HG03135 (cell line): Measurements from ENCODE around the gene CEP170B.
A peak's percentile ranks its signal among the peaks of the same experiment; 100 is the strongest.
"Not testable (repeated sequence)": the region's sequence is repeated elsewhere in the genome, so short reads cannot be mapped to it uniquely, and the experiment has no call there.

Source experiments
- ATAC-seq: cut with Tn5 transposase; IDR thresholded peaks from one replicate; pipeline ENCODE4 v1.9.1; 2021; ENCODE audit warnings: mild to moderate bottlenecking, moderate library complexity; ENCODE audit not compliant: unreplicated experiment

CEP170B gene

GRCh38 chr14:104843442-104844305 lies 21.4 kb upstream of the CEP170B start:
- ATAC-seq, result no peak

- ATAC-seq, result no peak
These were observed 20.6 kb upstream of the CEP170B start for GRCh38 chr14:104844306-104845032.

- ATAC-seq, result no peak
These were observed 19.9 kb upstream of the CEP170B start for GRCh38 chr14:104845033-104845666.

- no peak for ATAC-seq
These were observed 19.1 kb upstream of the CEP170B start for GRCh38 chr14:104845834-104846441.

DNA sequence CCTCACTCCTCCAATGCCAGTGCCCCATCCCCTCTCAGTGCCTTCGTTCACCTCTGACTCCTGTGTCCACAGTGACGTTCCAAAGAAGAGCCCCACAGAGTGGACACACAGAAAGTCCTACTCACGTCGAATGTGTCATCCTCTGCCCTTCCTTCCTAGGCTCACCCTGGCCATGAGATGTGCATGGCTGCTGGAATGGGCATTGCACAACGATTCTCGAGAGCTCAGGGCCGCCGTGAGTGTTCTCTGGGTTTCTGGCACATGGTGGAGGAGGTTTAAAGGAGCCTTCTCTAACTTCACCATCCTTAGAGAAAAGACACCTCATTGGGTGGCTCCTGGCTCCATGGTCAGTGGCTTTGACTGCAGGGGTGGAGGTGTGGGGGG lies 12.8 kb upstream of the CEP170B start:
- no peak for ATAC-seq

DNA sequence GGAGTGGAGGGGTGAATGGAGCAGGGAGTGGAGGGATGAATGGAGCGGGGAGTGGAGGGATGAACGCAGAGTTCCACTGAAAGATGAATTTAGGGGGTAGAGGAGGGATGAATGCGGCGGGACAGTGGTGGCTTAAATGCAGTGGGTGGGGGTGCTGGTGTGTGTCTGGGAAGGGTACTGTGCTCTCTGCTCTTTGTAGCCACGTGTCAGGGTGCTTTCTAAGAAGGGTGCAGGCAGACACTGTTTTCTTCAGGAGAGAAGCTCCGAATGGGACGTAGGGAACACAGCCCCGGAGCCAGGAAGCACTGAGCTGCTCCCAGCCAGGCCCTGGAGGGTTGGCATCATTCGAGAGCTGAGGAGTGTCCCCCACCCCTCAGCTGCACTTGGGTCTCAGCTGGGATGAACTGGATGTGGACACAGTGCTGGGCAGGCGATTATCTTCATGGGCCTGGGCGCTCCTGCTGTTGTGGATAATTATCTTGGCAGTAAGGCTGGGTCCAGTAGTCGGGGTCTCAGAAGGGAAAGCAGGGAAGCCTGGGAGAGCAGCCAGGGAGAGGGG lies 9.5 kb upstream of the CEP170B start:
- no peak for ATAC-seq

DNA sequence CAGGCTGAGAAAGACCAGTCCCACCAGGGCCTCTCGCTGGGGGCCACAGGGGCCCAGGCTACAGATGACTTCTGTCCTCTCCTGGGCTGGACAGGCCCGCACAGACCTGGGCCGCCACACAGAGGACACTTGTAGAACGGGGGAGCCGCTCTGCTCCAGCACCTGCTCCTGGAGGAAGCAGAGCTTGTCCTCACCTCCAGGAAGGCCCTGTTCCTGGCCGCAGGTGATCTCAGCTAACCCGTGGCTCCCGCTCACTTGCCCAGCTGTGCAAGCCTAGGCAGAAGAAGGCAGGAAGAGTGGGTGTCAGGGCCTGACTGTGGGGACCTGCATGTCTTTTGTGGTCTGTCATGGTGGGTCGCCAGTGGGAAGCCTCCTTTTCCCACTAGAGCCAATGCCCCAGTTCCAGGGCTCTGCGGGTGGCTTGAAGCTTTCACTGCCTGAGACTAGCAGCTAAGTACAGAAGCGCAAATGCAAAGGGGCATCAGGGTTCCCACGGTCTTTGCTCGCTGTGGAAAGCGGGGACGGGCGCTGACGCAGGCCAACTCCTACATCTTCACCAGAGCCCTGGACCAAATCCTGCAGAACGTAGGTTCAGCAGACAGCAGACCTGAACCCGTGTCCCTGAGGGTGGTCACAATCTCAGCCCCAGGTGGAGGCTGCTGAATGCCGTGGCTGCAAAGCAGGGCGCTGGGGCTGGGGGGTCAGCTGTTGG lies 8.8 kb upstream of the CEP170B start:
- no peak for ATAC-seq

DNA sequence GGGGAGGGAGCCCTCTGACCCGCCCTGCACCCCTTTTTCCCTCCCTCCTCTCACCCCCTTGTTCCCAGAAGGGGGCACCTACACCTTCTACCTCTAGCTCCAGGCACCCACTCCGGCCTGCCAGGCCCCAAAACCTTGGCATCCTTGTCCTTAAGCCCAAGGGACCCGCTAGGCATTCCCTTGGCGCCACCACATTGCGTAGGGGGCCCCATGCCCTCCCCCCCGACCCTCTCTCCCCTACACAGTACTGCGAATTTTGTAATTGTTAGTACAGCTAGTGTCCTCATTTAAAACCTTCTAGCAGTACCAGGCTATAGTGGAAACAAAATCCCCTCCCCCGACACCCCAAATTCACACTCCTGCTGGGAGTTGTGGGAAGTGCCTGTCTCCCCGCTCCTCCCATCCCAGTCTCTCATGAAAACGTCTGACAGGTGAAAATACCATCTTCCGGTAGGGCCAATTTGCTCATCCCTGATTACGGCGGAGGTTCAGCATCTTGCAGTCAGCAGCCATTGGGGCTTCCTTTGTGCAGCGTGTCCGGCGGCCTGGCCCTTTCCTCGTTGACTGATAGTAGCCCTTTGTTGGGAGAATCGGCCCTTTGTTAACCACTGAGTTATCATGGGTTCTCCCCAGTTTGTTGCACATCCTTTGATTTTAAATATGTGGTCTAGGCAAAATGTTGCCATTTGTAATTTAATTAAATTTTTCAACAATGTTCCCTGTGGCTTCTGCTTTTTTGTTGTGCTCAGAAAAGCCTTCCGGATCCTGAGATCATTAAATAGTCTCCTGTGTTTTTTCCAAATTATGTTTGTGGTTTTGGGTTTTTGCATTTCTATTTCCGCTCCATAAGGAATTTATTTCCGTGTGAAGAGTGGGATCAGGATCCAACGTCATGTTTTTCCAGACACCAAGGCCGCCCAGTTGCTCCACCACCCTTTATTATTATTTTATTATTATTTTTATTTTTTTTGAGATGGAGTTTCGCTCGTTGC lies 7.9 kb upstream of the CEP170B start:
- ATAC-seq, result no peak

DNA sequence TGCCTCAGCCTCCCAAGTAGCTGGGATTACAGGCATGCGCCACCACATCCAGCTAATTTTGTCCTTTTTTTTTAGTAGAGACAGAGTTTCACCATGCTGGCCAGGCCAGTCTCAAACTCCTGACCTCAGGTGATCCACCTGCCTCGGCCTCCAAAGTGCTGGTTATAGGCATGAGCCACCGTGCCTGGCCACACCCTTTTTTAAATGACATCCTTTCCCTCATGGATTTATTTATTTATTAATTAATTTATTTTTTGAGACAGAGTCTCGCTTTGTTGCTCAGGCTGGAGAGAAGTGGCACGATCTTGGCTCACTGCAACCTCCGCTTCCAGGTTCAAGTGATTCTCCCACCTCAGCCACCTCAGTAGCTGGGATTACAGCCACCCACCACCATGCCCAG lies 7.1 kb upstream of the CEP170B start:
- not testable (repeated sequence) for ATAC-seq

GRCh38 chr14:104858811-104859426 lies 6.1 kb upstream of the CEP170B start:
- ATAC-seq, result no peak

DNA sequence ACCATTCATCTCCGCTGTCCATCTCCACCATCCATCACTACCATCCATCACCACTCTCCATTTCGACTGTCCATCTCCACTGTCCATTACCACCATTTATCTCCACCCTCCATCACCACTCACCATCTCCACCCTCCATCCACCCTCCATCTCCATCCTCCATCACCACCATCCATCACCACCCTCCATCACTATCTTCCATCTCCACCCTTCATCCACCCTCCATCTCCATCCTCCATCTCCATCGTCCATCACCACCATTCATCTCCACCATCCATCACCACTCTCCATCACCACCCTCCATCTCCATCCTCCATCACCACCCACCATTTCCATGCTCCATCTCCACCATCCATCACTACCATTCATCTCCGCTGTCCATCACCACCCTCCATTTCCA lies 5.2 kb upstream of the CEP170B start:
- ATAC-seq, result no peak

DNA sequence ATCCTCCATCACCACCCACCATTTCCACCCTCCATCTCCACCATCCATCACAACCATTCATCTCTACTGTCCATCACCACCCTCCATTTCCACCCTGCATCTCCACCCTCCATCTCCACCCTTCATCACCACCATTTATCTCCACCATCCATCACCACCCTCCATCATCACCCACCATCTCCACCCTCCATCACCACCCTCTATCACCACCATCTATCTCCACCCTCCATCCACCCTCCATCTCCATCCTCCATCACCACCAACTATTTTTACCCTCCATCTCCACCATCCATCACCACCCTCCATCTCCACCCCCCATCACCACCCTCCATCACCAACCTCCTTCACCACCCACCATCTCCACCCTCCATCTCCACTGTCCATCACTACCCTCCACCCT lies 4.7 kb upstream of the CEP170B start:
- ATAC-seq, result no peak

DNA sequence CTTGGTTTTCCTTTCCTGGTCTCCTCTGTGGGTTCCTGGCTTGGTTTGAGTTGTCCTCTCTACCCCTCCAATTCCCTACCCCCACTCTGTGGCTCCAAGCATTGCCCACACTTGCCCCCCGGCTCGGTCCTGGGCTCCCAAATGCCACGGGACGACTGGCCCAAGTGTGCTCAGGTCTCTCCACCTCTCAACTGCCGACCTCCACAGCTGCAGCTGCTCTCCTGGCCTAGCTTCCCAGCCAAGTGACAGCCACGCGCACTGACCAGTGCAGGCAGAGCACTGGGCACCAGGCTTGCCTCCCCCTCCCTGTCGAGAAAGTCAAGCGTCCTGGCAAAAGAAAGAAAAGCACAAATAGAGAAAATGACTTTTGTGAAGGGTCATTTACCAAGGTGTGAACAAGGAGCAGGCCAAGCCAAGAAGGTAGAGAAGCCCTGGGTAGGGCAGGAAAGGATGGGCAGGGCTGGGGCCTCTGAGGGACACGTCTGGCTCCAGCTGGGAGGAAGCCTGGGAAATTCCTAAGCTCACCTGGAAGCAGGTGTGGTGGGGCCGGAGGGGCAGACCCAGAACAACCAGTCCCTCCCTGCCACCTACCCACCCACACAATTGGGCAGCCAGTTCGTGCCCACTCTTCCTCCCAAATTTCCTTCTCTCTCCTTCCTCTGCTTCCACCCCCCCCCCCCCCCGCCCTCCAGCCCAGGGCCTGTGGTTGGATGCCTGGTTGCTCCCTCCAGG lies 1.8 kb upstream of the CEP170B start:
- ATAC-seq, result no peak

GRCh38 chr14:104863923-104864266 lies 1.2 kb upstream of the CEP170B start:
- no peak for ATAC-seq

GRCh38 chr14:104864267-104865080 lies 594 bp upstream of the CEP170B start:
- ATAC-seq, result peak; percentile 14

DNA sequence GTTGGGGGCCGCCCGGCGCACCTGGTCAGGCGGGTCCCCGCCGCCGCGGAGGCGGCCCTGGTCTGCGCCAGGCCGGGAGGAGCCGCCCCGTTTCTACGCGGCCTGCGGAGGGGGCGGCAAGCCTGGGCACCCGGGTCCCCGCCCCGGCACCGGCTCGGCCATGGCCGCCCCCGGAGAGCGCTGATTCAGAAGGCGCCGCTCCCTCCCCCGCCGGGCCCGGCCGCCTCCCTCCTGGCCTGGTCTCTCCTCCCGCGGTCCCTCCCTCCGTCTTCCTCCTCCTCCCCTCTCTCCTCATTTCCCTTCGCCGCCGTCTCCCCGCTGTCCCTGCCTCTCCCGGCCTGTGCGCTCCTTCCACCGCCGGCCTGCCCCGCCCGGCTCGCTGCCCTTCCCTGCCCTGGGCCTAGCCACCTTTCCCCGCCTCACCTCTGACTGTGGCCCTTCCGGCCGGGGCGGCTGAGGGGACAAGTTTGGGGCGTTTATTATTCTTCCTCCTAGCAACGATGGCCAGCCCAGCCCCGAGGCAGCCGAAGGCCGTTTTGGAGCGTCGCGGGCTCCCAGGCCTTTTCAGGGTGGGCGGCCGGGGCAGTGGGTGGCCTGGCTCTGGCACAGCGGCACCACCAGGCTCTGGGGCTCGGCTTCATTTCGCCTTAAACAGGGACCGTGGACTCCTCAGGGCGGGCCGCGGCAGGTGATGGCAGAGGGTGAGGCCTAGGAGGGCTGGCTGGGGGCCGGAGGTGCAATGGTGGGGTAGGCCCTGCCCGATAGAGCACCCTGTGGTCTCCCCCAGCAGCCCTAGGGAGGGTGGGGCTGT lies 768 bp downstream of the CEP170B start:
- no peak for ATAC-seq
